ENCODE results near the gene SNX27. TPM values are rescaled to one million over a fixed set of nuclear protein-coding genes. Genes with fewer than 3 reads are reported as not detected.

SNX27 gene
- total RNA-seq, 2 donors from 2014 or later = 41.2 to 47.3 TPM

GRCh38 chr1:151604291-151604690, 7.6 kb upstream of the SNX27 start:
- no peaks in the 10 kb centered on the region for H3K4me1 ChIP-seq (ENCODE audit: control insufficient read depth, insufficient read depth, low read length)
- no peaks in the 10 kb centered on the region for H3K27me3 Mint-ChIP-seq (ENCODE audit: insufficient read depth)
- H3K36me3 ChIP-seq (ENCODE audit: control insufficient read depth, insufficient read depth, low read length) = no peaks in the 10 kb centered on the region
- TF ChIP-seq CTCF (conservative IDR thresholded peaks at IDR 0.05) = no peak
- H3K27ac ChIP-seq (ENCODE audit: low read depth, low read length) = no peak overlapping the region
- peaks cover 3% of the 10 kb centered on the region for H3K9me3 Mint-ChIP-seq
- 80 to 89% methylated on average over 1 to 2 of the region's 2 CpGs for WGBS, 2 experiments (ENCODE audit: insufficient coverage in 1 of 2, insufficient read length in 1 of 2)
- H3K36me3 Mint-ChIP-seq (ENCODE audit: low read depth) = no peaks in the 10 kb centered on the region
- DNase-seq = no peak
- H3K9ac ChIP-seq (ENCODE audit: extremely low read depth, low read length, poor library complexity, severe bottlenecking) = no peak overlapping the region
- no peak overlapping the region for H3K27ac Mint-ChIP-seq
- H3K4me1 Mint-ChIP-seq = no peaks in the 10 kb centered on the region
- H3K27me3 ChIP-seq (ENCODE audit: control insufficient read depth, insufficient read depth, low read length, poor library complexity, severe bottlenecking) = no peaks in the 10 kb centered on the region
- no peak overlapping the region for H3K4me3 ChIP-seq (ENCODE audit: low read length)
- no peaks in the 10 kb centered on the region for H3K9me3 ChIP-seq (ENCODE audit: control insufficient read depth, low read length)
- no peak overlapping the region for H3K4me3 Mint-ChIP-seq

GRCh38 chr1:151606384-151606783, 5.5 kb upstream of the SNX27 start:
- Histone ChIP-seq H3K4me3 (ENCODE audit: low read length) (no peak overlapping the region), H3K27ac (ENCODE audit: low read depth, low read length) (no peak overlapping the region), H3K9me3 (ENCODE audit: control insufficient read depth, low read length) (no peaks in the 10 kb centered on the region), H3K9ac (ENCODE audit: extremely low read depth, low read length, poor library complexity, severe bottlenecking) (no peak overlapping the region), H3K4me1 (ENCODE audit: control insufficient read depth, insufficient read depth, low read length) (no peaks in the 10 kb centered on the region), H3K27me3 (ENCODE audit: control insufficient read depth, insufficient read depth, low read length, poor library complexity, severe bottlenecking) (no peaks in the 10 kb centered on the region), H3K36me3 (ENCODE audit: control insufficient read depth, insufficient read depth, low read length) (no peaks in the 10 kb centered on the region)
- Mint-ChIP-seq H3K27me3 (ENCODE audit: insufficient read depth) (no peaks in the 10 kb centered on the region), H3K9me3 (peaks cover 3% of the 10 kb centered on the region), H3K36me3 (ENCODE audit: low read depth) (no peaks in the 10 kb centered on the region), H3K4me1 (no peaks in the 10 kb centered on the region), H3K4me3 (no peak overlapping the region), H3K27ac (no peak overlapping the region)
- TF ChIP-seq CTCF (conservative IDR thresholded peaks at IDR 0.05) = no peak
- DNase-seq = no peak

GRCh38 chr1:151606857-151607256, 5.0 kb upstream of the SNX27 start:
- Mint-ChIP-seq H3K4me3 (no peak overlapping the region), H3K27ac (no peak overlapping the region), H3K27me3 (ENCODE audit: insufficient read depth) (no peaks in the 10 kb centered on the region), H3K36me3 (ENCODE audit: low read depth) (no peaks in the 10 kb centered on the region), H3K4me1 (peaks cover 1% of the 10 kb centered on the region), H3K9me3 (no peaks in the 10 kb centered on the region)
- H3K36me3 ChIP-seq (ENCODE audit: control insufficient read depth, insufficient read depth, low read length) = no peaks in the 10 kb centered on the region
- H3K27me3 ChIP-seq (ENCODE audit: control insufficient read depth, insufficient read depth, low read length, poor library complexity, severe bottlenecking) = no peaks in the 10 kb centered on the region
- WGBS, 2 experiments (ENCODE audit: insufficient coverage in 1 of 2, insufficient read length in 1 of 2) = 85 to 97% methylated on average over 3 of the region's 3 CpGs
- no peak overlapping the region for H3K27ac ChIP-seq (ENCODE audit: low read depth, low read length)
- H3K4me3 ChIP-seq (ENCODE audit: low read length) = no peak overlapping the region
- no peak overlapping the region for H3K9ac ChIP-seq (ENCODE audit: extremely low read depth, low read length, poor library complexity, severe bottlenecking)
- H3K9me3 ChIP-seq (ENCODE audit: control insufficient read depth, low read length) = no peaks in the 10 kb centered on the region
- no peaks in the 10 kb centered on the region for H3K4me1 ChIP-seq (ENCODE audit: control insufficient read depth, insufficient read depth, low read length)
- no peak for TF ChIP-seq CTCF (conservative IDR thresholded peaks at IDR 0.05)
- no peak for DNase-seq
